SK-N-SH treated with all-trans-retinoic acid at 6 μM for 48 hours (cell line): ENCODE data around the gene C20orf141.
A peak's percentile ranks its signal among the peaks of the same experiment; 100 is the strongest.

Experiments
- ATAC-seq: fragments of 200-7000 bp; cut with Tn5 transposase; 3 replicates; pipeline ENCODE4 v1.9.1; 2020; ENCODE audit warnings: mild to moderate bottlenecking, moderate library complexity
- ARNTL ChIP-seq: fragments of 450-650 bp; formaldehyde crosslinking; IDR thresholded peaks from 2 replicates; pipeline ENCODE4 v1.5.0; 2020; ENCODE audit warnings: low read depth, mild to moderate bottlenecking, moderate library complexity, borderline replicate concordance
- BACH2 ChIP-seq: fragments of 250-450 bp; sonication (Bioruptor Pico); IDR thresholded peaks from 2 replicates; pipeline ENCODE4 v1.9.0; 2021; ENCODE audit warnings: mild to moderate bottlenecking, borderline replicate concordance
- CSDC2 ChIP-seq: fragments of 250-450 bp; sonication (Bioruptor Pico); IDR thresholded peaks from 2 replicates; pipeline ENCODE4 v1.5.0; 2020; ENCODE audit warnings: mild to moderate bottlenecking, moderate library complexity
- ESRRG ChIP-seq: fragments of 250-450 bp; sonication (Bioruptor Pico); IDR thresholded peaks from 2 replicates; pipeline ENCODE4 v1.6.1; 2021; ENCODE audit warnings: mild to moderate bottlenecking
- ISL1 ChIP-seq: fragments of 250-450 bp; sonication (Bioruptor Pico); IDR thresholded peaks from 2 replicates; pipeline ENCODE4 v2.1.2; 2022; ENCODE audit warnings: mild to moderate bottlenecking, moderate library complexity
- POU6F1 ChIP-seq: fragments of 250-450 bp; sonication (Bioruptor Pico); IDR thresholded peaks from 2 replicates; pipeline ENCODE4 v1.8.0; 2021; ENCODE audit warnings: low read depth, mild to moderate bottlenecking, moderate library complexity, borderline replicate concordance
- TOX ChIP-seq: fragments of 250-450 bp; sonication (Bioruptor Pico); IDR thresholded peaks from 2 replicates; pipeline ENCODE4 v1.8.0; 2021; ENCODE audit warnings: mild to moderate bottlenecking, moderate library complexity, borderline replicate concordance
- TSHZ2 ChIP-seq: fragments of 250-450 bp; sonication (Bioruptor Pico); IDR thresholded peaks from 2 replicates; pipeline ENCODE4 v1.5.0; 2020; ENCODE audit warnings: mild to moderate bottlenecking, moderate library complexity
- ZC3H10 ChIP-seq: fragments of 250-450 bp; sonication (Bioruptor Pico); IDR thresholded peaks from 2 replicates; pipeline ENCODE4 v1.5.1; 2021; ENCODE audit warnings: mild to moderate bottlenecking, moderate library complexity
- ZFP3 ChIP-seq: fragments of 250-450 bp; sonication (Bioruptor Pico); IDR thresholded peaks from 2 replicates; pipeline ENCODE4 v1.5.0; 2020; ENCODE audit warnings: mild to moderate bottlenecking, moderate library complexity
- ZFP30 ChIP-seq: fragments of 450-650 bp; formaldehyde crosslinking; IDR thresholded peaks from 2 replicates; pipeline ENCODE4 v1.5.0; 2022; ENCODE audit warnings: mild to moderate bottlenecking, moderate library complexity
- ZNF565 ChIP-seq: fragments of 450-650 bp; formaldehyde crosslinking; conservative IDR thresholded peaks from 2 replicates; pipeline ENCODE4 v1.5.0; 2020; ENCODE audit warnings: low read depth, mild to moderate bottlenecking, moderate library complexity
- ZNF70 ChIP-seq: fragments of 450-650 bp; formaldehyde crosslinking; IDR thresholded peaks from 2 replicates; pipeline ENCODE4 v1.5.0; 2020; ENCODE audit warnings: mild to moderate bottlenecking, moderate library complexity
- ZNF8 ChIP-seq: fragments of 450-650 bp; formaldehyde crosslinking; IDR thresholded peaks from 2 replicates; pipeline ENCODE4 v1.5.0; 2020; ENCODE audit warnings: mild to moderate bottlenecking, moderate library complexity
- TF ChIP-seq, protein P1 (sequence below): fragments of 250-450 bp; sonication (Bioruptor Pico); IDR thresholded peaks from 2 replicates; pipeline ENCODE4 v1.8.0; 2020; ENCODE audit warnings: mild to moderate bottlenecking, moderate library complexity, borderline replicate concordance
- TF ChIP-seq, protein P2 (sequence below): fragments of 250-450 bp; sonication (Bioruptor Pico); IDR thresholded peaks from 2 replicates; pipeline ENCODE4 v1.5.1; 2021; ENCODE audit warnings: mild to moderate bottlenecking, moderate library complexity

The C20orf141 gene

DNA sequence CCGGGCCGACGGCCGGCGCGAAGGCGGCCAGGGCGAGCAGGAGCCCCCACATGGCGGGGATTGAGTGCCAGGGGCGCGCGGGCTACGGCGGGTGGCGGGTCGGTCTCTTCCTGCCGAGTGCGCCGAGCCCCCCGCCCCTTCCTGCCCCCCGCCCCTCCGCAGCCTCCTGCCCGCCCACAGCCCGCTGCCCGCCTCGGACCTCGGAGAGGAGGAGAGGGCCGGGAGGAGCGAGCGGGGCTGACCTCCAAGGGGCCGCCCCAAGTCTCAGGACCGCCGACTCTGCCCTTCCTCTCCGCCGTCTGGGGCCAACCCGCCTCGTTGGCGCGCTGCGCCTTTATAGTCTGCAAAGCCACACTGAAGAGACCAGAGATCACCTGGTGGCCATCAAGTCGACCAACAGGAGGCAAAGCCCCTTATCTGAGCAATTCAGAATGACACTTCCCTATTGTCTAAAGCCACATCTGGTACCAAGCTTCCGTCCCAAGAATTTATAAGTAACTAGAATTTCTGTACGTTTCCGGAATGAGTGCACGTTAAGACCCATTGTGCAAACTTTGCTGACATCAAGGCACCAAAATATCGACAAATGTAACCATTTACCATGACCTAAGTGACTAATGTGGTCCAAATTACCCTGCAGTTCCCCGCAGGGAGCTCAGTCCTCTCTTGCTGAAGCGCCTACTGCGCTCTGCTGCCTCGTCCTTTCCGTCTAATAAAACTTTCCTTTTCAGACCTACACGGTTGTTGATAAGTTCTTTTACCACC lies 14.1 kb upstream of the C20orf141 start, which contains the start of gene CPXM1:
Gene CPXM1 (minus strand): TSS at position 107 of the 765 bp plus-strand sequence. CDS start 55 bp downstream, at position 52.
- peak; percentile 86 for ATAC-seq

DNA sequence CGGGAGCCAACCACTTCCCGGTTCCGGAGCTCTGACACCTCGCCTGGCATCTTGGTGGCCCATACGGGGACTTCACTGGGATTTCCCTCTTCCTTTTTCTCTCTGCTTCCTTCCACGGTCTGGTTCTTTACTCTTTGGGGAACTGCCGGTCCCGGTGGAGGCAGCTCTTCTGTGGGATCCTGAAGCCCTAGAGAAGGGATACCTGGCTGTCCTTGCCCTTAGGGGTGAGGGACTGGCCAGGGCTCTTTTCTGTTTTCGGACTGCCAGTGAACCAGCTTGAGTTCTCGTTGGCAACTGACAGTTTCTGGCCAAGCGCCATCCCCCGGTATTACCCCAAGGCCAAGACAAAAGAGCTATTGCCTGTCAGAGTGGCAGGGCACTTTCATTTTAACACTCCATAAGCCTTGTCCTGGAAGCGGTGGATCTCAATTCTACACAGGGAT lies 13.5 kb upstream of the C20orf141 start:
- no peak for ATAC-seq
- no peak for TF ChIP-seq POU6F1 (CRISPR knock-in tag)
- TF ChIP-seq, protein P1, sequence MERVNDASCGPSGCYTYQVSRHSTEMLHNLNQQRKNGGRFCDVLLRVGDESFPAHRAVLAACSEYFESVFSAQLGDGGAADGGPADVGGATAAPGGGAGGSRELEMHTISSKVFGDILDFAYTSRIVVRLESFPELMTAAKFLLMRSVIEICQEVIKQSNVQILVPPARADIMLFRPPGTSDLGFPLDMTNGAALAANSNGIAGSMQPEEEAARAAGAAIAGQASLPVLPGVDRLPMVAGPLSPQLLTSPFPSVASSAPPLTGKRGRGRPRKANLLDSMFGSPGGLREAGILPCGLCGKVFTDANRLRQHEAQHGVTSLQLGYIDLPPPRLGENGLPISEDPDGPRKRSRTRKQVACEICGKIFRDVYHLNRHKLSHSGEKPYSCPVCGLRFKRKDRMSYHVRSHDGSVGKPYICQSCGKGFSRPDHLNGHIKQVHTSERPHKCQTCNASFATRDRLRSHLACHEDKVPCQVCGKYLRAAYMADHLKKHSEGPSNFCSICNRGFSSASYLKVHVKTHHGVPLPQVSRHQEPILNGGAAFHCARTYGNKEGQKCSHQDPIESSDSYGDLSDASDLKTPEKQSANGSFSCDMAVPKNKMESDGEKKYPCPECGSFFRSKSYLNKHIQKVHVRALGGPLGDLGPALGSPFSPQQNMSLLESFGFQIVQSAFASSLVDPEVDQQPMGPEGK (CRISPR knock-in tag): no peak
- no peak for TF ChIP-seq TOX
- TF ChIP-seq ISL1 (CRISPR knock-in tag): no peak
- no peak for TF ChIP-seq TSHZ2 (CRISPR knock-in tag)
- TF ChIP-seq ZFP3 (CRISPR knock-in tag): no peak
- TF ChIP-seq, protein P2, sequence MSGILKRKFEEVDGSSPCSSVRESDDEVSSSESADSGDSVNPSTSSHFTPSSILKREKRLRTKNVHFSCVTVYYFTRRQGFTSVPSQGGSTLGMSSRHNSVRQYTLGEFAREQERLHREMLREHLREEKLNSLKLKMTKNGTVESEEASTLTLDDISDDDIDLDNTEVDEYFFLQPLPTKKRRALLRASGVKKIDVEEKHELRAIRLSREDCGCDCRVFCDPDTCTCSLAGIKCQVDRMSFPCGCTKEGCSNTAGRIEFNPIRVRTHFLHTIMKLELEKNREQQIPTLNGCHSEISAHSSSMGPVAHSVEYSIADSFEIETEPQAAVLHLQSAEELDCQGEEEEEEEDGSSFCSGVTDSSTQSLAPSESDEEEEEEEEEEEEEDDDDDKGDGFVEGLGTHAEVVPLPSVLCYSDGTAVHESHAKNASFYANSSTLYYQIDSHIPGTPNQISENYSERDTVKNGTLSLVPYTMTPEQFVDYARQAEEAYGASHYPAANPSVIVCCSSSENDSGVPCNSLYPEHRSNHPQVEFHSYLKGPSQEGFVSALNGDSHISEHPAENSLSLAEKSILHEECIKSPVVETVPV (CRISPR knock-in tag): no peak
- TF ChIP-seq ARNTL (CRISPR knock-in tag): no peak
- no peak for TF ChIP-seq ZNF8

More for the DNA sequence above, 14.1 kb upstream of the C20orf141 start, which contains the start of gene CPXM1:
- TF ChIP-seq ZNF8: no peak
- peak; percentile 25; the same call in 1 of the 2 replicates for TF ChIP-seq TSHZ2 (CRISPR knock-in tag)
- no peak for TF ChIP-seq ZFP3 (CRISPR knock-in tag)
- no peak for TF ChIP-seq ZC3H10 (CRISPR knock-in tag)
- TF ChIP-seq, all 23 proteins: peak for 1

DNA sequence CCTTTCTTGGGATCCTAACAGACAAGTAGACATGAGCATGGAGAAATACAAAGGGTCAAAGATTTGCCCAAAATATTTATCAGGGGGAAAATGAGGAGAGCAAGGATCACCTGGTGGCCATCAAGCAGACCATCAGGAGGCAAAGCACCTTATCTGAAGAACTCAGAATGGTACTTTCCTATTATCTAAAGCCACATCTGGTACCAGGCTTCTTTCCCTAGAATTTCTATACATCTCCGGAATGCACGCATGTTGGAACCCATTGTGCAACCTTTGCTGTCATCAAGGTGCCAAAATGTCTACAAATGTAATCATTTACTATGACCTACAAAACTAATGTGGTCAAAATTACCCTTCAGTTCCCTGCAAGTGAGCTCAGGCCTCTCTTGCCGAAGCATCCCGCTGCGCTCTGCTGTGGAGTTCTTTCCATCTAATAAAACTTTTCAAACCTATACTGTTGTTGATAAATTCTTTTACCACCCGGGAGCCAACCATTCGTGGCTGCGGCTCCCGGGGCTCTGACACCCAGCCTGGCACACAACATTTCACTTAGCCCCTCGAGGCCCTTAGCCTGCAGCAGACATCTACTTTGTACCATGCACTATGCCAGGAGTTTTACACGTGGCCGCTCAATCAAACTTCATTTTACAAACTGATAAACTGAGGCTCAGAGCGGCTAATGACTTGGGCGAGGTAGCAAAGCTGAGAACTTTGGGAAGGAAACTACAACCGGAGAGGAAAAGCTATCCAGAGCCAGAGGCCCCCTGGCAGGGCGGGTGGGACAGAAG lies 10.6 kb upstream of the C20orf141 start:
- ATAC-seq: no peak
- TF ChIP-seq ZC3H10 (CRISPR knock-in tag) (no peak), CSDC2 (CRISPR knock-in tag) (no peak), ZNF565 (CRISPR knock-in tag) (no peak), ESRRG (CRISPR knock-in tag) (no peak), BACH2 (CRISPR knock-in tag) (no peak), ZNF70 (no peak), ZFP30 (no peak)
- TF ChIP-seq, protein P2 (CRISPR knock-in tag): no peak
- TF ChIP-seq, all 23 proteins: peak for 0
